B cell (primary cell): ENCODE results near the gene JAG2.

Experiments used
- EZH2 ChIP-seq: IDR thresholded peaks from 2 replicates; pipeline ENCODE4 v1.6.1; 2012; ENCODE audit warnings: borderline replicate concordance, low read depth, mild to moderate bottlenecking, moderate library complexity, low read length; ENCODE audit not compliant: insufficient read depth, poor library complexity, severe bottlenecking
- TF ChIP-seq, protein P1 (sequence below): fragments of 200-600 bp; IDR thresholded peaks from one replicate; pipeline ENCODE4 v1.8.0; 2022; ENCODE audit warnings: antibody characterized with exemption, mild to moderate bottlenecking

DNA sequence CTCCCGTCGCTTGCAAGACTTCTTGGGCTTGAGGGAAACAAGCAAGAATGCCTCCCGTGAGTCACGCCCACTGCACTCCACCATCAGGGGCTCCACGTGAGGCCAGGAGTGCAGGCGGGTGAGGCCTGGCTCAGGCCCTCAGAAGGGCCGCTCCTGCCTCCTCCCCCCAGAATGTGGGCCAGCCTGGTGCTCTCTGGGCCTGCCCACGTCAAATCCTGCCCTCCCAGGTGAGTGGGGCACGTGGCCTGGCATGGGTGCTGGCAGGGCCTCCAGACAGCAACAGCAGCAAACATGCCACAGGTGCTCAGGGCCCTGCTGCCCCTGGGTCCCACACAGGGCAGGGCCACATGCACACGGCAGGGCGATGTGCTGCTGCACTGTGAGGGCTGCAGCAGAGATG lies 49.2 kb upstream of the JAG2 start:
- TF ChIP-seq, protein P1, sequence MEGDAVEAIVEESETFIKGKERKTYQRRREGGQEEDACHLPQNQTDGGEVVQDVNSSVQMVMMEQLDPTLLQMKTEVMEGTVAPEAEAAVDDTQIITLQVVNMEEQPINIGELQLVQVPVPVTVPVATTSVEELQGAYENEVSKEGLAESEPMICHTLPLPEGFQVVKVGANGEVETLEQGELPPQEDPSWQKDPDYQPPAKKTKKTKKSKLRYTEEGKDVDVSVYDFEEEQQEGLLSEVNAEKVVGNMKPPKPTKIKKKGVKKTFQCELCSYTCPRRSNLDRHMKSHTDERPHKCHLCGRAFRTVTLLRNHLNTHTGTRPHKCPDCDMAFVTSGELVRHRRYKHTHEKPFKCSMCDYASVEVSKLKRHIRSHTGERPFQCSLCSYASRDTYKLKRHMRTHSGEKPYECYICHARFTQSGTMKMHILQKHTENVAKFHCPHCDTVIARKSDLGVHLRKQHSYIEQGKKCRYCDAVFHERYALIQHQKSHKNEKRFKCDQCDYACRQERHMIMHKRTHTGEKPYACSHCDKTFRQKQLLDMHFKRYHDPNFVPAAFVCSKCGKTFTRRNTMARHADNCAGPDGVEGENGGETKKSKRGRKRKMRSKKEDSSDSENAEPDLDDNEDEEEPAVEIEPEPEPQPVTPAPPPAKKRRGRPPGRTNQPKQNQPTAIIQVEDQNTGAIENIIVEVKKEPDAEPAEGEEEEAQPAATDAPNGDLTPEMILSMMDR: no peak
- no peak for TF ChIP-seq EZH2
